Measurements from ENCODE around the gene KATNIP.
"Not testable (repeated sequence)": the region's sequence is repeated elsewhere in the genome, so short reads cannot be mapped to it uniquely, and the experiment has no call there.

The KATNIP gene

GRCh38 chr16:27564224-27564623, 14.3 kb downstream of the KATNIP start:
- DNase-seq (ENCODE audit: extremely low read depth, low read depth), result no peak
- no peak for TF ChIP-seq CTCF (IDR thresholded peaks at IDR 0.05; ENCODE audit: low read depth, low read length)

- DNase-seq (ENCODE audit: extremely low read depth, low read depth), result no peak
- TF ChIP-seq CTCF (IDR thresholded peaks at IDR 0.05; ENCODE audit: low read depth, low read length), result no peak
These were observed 16.5 kb downstream of the KATNIP start for GRCh38 chr16:27566417-27566816.

GRCh38 chr16:27568077-27568476, 18.1 kb downstream of the KATNIP start:
- no peak for TF ChIP-seq CTCF (IDR thresholded peaks at IDR 0.05; ENCODE audit: low read depth, low read length)
- DNase-seq (ENCODE audit: extremely low read depth, low read depth), result no peak

- DNase-seq (ENCODE audit: extremely low read depth, low read depth), result not testable (repeated sequence)
These were observed 21.0 kb downstream of the KATNIP start for GRCh38 chr16:27570986-27571385.

GRCh38 chr16:27571433-27572326, 21.7 kb downstream of the KATNIP start:
- DNase-seq (ENCODE audit: extremely low read depth, low read depth), result no peak
- TF ChIP-seq CTCF (IDR thresholded peaks at IDR 0.05; ENCODE audit: low read depth, low read length), result no peak

- no peak for DNase-seq (ENCODE audit: extremely low read depth, low read depth)
- TF ChIP-seq CTCF (IDR thresholded peaks at IDR 0.05; ENCODE audit: low read depth, low read length), result no peak
These were observed 22.8 kb downstream of the KATNIP start for GRCh38 chr16:27572711-27573110.

GRCh38 chr16:27576729-27577128, 26.8 kb downstream of the KATNIP start:
- TF ChIP-seq CTCF (IDR thresholded peaks at IDR 0.05; ENCODE audit: low read depth, low read length), result no peak
- DNase-seq (ENCODE audit: extremely low read depth, low read depth), result no peak
